GM19351 (cell line): ENCODE measurements around the gene DDX20.
"Not testable (repeated sequence)": the region's sequence is repeated elsewhere in the genome, so short reads cannot be mapped to it uniquely, and the experiment has no call there.

ENCODE experiments used
- ATAC-seq: cut with Tn5 transposase; IDR thresholded peaks from one replicate; pipeline ENCODE4 v1.9.1; 2021; ENCODE audit warnings: mild to moderate bottlenecking, moderate library complexity; ENCODE audit not compliant: unreplicated experiment

Gene DDX20

DNA sequence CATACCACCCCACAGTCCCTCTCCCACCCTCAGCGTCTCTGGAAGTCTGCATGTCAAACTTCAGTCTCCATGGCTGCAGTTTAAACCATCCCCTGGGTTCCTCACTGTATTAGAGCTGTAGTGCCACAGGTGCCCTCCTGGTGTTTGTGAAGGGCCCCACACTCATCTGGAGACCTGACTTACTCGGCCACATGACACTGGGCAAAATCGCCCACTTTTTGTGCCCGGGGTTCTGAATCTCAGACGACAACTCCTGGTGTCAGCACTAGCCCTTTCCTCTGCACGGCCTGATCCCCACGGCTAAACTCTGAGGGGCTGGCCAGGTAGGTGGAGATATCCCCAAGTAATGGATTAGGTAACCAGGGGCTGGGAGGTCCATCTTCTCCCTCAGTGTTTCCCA, 23.0 kb upstream of the DDX20 start:
- ATAC-seq = no peak

DNA sequence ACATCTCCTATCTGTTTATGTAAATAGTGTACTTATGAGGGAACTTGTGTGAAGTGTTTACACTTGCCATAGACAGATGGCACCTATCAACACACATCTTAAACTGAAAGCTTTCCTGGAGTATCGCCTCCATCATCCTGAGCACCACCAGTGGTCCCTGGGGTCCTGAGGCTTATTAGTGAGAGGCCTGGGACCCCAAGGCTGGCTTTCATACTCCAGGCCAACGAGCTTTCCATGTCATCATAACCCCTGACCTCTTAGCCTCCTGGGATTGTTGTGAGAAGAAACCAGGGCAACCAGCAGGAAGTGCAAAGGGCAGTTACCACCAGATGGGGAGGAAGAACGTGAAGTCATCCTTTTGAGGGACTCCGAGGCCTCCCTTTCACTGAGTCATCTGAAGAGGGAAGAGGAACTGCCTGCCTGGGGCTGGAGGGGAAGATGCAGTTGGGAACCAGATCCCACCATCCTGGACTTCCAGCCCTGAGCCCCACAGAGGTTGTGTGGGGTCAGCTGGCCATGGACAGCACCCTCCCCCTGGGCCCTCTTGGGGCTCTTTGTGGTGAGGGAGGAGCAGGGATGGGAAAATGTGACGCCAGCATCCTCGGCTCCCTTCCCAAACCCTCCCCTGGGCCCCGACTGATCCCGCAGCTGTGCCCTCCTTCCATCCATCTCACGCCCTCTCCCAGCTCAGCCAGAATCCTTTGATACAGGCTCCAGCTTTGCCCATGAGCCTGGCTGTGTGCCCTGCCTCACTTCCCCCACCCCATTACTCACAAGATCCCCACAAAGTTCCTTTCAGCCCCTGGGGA, 22.3 kb upstream of the DDX20 start:
- no peak for ATAC-seq

DNA sequence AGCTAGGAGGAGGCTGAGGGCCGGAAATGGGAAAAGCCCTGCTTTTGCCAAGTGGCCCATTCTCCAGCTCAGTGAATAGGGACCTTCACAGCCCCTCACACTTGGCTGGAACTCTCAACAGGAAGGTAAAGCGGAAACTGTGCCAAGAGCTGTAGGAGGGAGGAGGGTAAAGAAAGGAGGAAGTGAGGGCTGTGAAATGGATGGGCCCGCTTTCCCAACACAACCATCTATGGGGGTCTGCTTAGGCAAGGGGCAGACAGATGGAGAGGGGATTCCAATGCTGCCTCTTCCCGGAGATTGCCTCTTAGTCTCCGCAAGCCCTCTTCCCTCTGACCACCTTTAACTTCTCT, 21.7 kb upstream of the DDX20 start:
- ATAC-seq = no peak

DNA sequence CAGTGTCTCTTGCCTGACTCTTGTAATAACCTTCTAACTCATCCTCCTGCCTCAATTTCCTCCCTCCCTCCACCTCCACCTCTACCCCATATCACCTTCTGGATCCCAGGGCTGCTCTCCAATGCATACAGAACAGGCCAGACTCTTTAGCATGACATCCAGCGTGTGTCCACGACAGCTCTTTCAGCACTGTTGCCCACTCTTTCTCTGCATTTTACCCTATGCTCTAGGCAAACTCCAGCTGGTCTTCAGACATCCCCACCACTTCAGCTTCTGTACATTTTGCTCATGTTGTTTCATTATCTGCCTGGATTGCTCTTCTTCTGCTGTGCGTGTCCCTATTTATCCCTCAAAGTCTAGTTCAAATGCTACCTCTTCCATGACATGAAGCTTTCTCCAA, 21.3 kb upstream of the DDX20 start:
- no peak for ATAC-seq

DNA sequence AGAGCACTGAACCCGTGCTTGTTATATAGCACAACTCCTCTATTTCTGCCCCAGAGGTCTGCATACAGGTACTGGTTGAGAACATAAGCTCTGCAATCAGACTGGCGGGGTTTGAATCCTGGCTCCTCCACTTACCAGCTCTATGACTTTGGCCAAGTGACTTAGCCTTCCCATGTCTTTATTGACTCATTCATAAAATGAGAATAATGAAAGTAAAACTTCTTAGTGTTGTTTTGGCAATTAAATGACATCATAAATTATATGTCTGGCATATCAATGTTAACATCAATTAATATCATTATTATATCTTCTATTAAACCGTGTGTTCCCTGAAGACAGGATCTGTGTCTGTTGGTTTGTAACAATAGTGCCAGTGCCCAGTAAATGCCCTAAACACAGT, 20.8 kb upstream of the DDX20 start:
- no peak for ATAC-seq

DNA sequence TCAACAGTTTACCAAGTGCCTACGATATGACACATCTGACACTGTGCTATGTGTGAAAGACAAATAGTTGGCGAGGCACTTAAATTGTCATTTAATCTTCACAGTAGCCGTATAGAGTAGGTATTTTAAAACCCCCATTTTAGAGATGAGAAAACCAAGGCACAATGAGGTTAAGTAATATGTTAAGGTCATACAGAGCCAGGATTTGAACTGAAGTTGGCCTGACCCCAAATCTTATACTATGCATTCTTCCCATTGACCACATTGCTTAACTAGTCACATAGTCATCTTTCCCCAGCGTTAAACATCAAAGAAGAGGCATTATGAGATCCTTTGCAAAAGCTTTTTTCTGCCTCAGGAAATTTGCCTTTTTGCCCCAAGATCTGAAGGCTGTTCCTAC, 20.4 kb upstream of the DDX20 start:
- ATAC-seq = no peak

DNA sequence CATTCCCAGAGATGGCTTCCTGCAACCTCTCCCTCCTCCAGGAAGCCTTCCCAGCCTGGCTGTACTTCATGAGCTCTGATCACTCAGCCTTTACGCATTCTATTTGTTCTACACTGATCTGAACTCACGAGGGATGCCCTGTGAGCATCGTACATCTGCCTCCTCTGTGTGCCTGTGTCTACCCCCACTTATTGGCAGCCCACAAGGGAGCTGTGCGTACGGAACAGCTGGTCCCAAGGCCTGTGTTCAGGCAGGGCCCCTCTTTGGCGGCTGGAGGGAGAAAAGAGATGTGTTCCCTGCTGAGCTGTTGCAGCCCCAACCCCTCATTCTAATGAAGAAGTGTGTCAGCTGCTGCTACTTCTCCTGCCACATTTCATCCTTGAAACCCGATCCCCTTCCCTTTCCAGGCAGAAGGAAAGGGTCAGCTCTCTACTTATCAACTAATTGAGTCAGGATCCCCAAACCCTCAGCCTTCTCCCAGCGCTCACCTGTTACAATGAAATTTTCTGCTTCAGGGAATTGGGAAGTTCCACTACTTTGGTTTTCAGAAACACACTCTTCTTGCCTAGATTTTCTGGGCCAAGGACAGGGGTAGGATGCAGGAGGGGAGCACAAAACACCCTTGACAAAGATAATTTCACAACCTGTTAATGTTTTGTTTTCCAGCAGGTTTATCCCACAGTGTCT, 19.7 kb upstream of the DDX20 start:
- no peak for ATAC-seq

DNA sequence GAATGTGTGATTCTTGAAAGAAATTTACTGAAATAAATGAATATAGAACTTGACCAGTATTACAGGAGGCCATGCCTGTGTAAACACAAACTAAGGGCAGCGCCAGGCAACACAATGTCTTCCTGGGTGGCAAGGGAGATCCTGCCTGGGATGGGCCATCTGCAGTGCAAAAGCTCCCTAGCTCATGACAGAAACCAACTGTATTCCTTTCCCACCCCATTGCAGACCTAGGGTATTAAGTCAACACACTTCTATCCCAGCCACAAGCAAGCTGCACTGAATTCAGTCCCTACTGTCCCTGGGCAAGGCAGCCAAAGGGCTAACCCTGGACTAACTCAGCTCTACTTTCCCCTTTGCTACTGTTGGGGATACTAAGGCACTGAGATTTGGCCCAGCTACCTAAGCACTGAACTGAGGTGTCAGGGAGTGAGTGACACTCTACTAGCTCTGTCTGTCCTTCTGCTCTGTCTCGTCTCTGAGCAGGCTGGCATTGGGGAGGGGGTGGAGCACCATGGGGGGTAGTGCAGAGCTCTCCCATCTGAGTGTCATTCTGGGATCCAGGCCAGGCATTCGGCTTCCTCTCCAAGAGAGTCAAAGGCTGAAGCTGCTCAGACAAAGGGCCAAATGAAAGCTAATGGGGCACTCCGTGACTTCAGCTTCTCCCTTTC, 19.0 kb upstream of the DDX20 start:
- ATAC-seq = no peak

DNA sequence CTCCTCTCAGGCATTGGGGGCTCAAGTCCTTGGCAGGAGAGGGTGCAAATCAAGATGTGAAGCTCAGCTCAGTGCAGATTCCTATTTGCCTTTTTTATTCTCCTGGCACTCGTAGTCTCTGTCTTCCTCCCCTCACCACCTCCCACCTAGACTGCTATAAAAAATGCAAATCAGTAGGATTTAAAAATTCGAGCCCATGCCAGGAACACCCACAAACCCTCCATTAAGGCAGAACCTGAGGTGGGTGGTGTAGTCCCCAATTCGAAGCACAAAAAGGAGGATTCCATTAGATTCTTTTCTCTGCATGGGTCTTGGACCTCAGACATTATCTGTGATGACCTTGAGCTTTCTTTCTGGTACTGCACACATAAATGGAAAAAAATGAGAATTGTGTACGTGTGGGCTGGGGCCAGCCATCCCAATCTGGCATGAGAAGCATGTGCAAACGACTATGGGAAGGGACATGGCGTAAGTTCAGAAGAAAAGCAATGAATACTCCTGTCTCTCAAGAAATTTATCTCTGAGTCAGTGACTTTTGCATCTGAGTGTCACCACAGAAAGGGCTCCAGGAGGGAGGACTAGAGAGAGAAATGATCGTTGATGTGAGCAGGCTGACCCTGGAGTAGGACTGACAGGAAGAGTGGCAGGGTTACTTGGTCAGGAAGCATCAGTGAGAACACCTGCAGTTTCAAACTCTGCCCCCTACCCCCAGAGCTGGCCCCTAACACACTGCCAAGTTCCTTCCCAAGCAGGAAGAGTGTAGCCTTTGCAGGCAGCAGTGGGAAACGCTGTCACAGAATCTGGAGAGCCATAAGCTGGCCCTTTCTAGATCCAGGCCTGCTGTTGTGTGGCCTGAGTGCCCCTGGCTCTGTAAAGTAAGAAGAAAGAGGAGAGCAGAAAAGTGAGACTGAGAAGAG, 18.2 kb upstream of the DDX20 start:
- no peak for ATAC-seq

DNA sequence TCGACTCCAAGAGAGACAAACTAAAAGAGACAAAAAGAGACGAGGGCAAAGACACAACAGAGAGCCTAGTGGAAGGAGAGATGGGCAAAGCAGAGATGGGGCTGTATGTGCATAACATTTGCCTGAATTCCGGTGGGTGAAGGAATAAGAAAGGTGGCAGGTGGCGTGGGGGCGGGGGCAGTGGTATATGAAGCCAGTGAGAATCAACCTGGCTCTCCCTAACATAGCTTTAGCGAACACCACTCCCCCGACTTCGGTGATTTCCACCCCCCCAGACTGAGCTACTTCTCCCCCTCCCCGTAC, 17.6 kb upstream of the DDX20 start:
- no peak for ATAC-seq

DNA sequence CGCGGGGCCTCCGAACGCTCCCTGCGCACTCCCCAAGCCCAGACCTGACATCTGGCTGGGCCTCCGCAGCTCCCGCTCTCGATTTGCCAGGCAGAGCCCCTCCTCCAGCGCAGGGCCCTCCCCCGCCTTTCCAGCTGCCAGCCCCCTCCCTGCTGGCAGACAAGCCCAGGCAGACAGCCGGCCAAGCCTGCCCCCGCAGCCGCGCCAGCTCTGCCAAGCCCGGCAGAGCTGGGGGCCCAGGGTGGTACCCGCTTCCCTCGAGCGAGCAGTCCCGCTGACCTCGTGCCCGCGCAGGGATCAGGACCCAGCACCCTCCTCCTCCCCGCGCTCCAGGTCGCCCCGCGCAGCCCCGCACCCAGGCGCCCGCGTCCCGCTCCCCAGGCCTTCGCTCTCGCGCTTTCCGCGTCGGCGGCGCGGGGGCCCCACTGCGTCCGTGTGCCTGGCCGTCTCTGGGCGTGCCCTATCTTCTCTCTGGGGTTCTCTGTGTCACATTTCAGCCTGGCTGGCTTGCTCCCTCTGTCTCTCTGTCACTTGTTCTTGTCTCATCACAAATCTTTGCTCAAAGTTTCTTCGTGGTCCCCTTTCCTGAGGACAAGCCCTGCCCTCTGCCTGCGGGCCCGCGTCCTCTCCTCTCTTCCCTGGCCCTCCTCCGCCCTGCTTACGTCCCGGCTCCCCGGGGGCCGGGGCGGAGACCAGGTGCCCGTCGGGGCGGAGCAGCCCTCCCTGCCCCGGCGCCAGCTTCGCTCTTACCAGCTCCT, 17.1 kb upstream of the DDX20 start:
- ATAC-seq = peak; percentile 54

DNA sequence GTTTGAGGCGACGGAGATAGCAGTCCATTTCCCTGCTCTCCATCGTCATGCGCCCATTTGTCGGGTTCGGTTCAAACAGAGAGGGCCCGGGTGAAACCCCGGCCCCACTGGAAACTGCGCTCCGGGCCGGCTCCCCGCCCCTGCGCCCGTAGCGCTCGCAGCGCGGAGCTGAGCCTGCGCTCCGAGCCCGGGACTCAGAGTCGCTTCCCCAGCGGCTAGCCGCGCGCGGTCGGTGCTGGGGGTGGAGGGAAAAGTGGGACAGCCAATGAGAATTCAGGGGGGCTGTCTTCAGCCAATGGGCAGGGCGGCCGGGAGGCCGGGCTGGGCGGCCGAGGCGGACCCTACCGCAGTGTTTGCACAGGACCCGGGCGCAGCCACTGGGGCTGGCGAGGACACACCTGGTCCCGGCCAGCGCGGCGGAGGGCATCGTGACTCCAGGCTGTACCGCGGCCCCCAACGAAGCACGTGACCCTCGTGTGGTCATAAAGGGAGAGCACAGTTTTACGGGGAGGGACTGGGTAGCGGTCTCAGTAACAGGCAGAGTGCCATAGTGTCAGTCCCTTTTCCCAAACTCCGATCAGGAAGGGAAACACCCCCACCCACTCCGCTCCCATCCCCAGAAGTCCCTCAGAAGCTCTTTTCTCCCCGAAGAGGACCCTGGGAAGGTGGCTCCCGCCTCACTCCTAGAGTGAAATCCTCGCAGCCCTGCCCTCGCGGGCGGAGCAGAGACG, 16.3 kb upstream of the DDX20 start, which contains the start of gene INKA2:
Gene INKA2, minus strand, starts transcription at position 202 of the 731 bp plus-strand sequence. Its CDS starts 153 bp downstream, at position 49.
- ATAC-seq = peak; percentile 82

DNA sequence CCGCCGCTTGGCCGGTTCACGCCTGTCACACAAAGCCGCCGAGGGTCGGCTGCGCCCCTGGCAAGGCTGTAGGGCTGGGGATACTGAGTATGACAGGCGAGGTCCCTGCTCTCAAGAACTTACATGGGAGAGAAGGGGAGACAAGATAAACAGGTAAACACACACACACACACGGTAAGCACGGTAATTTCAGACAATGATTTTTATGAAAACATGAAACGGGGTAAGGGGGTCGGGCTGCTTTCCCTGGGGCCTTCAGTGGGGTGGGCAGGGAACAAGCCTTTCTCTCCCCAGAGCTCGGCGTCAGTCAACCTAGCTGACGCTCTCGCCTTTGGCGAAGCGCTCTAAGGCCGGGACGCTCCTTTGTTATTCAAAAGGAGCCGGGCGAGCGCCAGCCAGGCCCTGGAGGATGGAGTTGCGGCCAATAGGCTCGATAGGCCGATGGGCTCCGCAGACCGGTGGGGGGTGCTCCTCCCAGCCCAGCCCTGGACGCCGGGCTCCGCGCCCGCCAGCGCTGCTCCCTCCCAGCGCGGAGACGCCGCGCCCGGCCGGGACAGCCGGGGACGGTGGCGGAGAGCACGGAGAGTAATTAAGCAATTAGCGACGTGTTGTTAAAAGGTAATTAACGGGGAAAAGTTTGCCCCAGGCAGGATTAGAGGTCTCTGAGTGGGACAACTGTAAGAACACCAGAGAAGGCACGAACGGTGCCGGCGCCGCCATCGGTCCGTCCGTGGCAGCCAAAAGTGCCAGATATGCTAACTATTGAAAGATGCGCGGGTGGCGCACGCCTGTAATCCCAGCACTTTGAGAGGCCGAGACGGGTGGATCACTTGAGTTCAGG, 15.6 kb upstream of the DDX20 start:
- no peak for ATAC-seq

DNA sequence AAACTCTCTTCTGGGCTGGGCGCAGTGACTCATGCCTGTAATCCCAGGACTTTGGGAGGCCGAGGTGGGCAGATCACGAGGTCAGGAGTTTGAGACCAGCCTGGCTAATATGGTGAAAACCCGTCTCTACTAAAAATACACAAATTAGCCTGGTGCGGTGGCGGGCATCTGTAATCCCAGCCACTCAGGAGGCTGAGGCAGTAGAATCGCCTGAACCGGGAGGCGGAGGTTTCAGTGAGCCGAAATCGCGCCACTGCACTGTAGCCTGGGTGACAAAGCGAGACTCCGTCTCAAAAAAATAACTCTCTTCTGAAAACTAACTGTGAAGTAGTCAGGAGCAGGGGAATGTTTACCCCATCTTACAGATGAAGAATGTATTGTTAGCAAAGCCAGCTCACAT, 13.4 kb upstream of the DDX20 start:
- not testable (repeated sequence) for ATAC-seq

DNA sequence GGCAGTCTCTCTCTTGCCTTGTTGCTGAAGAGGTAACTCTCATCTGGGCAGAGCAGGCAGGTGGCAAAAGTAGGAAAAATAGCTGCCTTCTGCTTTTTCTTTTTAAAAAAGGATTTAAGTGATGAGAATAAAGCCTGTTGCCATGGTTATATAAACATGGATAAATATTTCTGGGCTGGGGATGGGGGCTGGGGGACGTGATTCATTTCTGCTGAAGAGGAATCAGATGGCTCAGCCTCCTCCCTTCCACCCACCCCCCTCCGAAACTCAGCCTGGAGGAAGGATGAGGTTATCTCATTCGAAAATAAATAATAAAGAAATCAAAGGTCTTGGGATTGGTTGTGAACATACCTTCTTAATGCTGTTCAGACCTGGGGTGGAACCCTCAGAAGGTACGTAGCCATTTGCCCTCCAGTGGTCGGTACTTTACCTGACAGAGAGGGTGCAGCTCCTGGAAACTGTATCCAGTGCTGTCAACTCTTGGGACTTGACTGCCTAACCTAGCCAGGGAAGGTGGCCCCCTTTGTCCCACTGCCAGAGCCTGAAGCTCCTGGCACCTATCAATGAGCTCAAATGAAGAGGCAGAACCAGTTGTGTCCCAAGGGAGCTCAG, 12.7 kb upstream of the DDX20 start:
- ATAC-seq = no peak

DNA sequence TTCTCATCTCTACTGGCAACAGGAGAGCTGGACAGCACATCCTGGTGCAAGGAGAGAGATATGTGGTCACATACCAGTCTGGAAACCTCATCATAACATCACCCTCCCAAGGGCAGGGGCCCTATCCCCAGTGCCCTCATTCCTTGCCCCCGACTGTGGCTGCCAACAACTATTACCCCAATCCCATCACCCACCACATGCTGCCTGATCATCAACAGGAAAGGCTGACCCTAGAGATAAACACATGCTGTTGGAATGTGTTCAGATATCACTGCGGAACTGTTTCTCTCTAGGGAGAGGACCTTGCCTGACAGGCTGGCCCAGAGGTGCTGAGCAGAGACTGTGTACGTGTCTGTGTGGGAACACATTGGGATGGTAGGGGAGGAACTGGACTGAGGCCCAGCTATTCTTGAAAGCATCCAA, 12.0 kb upstream of the DDX20 start:
- no peak for ATAC-seq

DNA sequence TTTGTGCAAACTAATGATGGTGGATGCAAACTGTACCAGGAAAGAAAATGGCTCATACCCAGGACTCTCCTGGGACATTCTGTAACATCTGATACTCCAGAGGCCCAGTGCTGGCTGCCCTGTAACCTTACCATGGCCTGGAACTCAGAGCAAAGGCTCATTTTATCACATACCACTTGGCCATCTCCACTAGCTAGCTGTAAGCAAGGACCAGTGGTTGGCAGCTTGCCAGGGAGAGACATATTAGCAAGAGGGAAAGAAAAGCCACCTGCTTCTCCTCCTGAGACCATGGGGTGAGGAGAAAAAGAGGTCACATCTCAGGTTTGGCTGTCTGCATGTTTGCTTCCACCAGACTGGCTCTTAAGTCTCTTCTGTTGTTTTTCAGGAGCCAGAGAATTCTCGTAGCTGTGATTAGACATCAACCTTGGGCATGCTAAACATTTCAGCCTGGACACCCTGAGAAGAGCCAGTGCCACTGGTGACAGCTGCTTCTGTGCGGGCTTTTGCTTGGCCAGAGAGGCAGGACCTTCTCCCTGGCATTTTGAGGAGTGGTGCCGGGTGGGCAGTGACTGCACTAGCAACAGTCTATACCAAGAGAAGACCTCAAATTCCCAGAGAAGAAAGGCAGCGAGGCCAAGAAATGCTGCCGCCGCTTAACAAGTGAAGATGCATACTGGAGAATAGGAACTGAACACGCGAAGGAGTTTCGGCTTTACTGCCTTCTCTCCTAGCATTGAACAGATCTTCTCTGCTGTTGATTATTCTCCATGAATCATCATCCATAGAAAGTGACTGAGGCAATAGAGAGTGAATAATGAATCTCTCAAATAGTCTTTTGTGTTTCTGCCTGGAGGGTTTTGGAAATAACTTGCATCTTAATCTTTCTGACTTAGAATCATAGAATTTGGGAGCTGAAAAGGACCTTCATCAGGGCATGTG, 9.8 kb upstream of the DDX20 start:
- no peak for ATAC-seq
